ENCODE measurements around the gene DAPK3.
"Not testable (repeated sequence)": the region's sequence is repeated elsewhere in the genome, so short reads cannot be mapped to it uniquely, and the experiment has no call there.

DAPK3 gene

DNA sequence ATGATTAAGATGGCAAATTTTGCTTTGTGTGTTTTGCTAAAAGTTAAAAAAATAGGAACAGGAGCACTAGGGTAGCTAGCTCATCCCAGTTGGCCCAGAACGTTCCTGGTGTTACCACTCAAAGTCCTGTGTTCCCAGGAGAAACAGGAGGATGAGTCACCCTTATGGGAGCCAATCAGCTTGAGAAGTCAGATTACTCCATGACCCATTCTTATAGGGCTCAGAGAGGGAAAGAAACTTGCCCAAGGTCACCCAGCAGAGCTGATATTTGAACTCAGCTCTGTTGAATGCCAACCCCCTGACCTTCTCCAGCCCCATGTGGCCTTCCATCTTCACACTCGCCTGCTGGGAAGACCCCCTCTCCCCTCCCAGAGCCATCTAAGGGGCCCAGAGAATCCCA is 25.1 kb downstream of the DAPK3 start:
- no peak for TF ChIP-seq EZH2phosphoT487 (IDR thresholded peaks at IDR 0.05; ENCODE audit: borderline replicate concordance)
- TF ChIP-seq, protein P1, sequence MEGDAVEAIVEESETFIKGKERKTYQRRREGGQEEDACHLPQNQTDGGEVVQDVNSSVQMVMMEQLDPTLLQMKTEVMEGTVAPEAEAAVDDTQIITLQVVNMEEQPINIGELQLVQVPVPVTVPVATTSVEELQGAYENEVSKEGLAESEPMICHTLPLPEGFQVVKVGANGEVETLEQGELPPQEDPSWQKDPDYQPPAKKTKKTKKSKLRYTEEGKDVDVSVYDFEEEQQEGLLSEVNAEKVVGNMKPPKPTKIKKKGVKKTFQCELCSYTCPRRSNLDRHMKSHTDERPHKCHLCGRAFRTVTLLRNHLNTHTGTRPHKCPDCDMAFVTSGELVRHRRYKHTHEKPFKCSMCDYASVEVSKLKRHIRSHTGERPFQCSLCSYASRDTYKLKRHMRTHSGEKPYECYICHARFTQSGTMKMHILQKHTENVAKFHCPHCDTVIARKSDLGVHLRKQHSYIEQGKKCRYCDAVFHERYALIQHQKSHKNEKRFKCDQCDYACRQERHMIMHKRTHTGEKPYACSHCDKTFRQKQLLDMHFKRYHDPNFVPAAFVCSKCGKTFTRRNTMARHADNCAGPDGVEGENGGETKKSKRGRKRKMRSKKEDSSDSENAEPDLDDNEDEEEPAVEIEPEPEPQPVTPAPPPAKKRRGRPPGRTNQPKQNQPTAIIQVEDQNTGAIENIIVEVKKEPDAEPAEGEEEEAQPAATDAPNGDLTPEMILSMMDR (conservative IDR thresholded peaks at IDR 0.05; ENCODE audit: low read length) = no peak
- Histone ChIP-seq H3K36me3 (ENCODE audit: insufficient read depth, low read length) (no peaks in the 10 kb centered on the region), H3K9me3 (ENCODE audit: insufficient read depth, low read depth, low read length) (no peaks in the 10 kb centered on the region), H3F3A (ENCODE audit: low read depth) (no peaks in the 10 kb centered on the region), H4K20me1 (ENCODE audit: insufficient read depth, low read length, poor library complexity, severe bottlenecking) (no peaks in the 10 kb centered on the region), H3K9ac (ENCODE audit: low read depth, low read length, poor library complexity, severe bottlenecking) (no peak overlapping the region), H3K4me1 (ENCODE audit: insufficient read depth, low read length, poor library complexity, severe bottlenecking) (peaks cover 7% of the 10 kb centered on the region), H3K79me2 (ENCODE audit: insufficient read depth, low read length) (no peaks in the 10 kb centered on the region), H3K4me2 (ENCODE audit: low read depth, low read length, poor library complexity, severe bottlenecking) (no peak overlapping the region), H3K27me3 (ENCODE audit: insufficient read depth, low read length, poor library complexity, severe bottlenecking) (no peaks in the 10 kb centered on the region), H2AFZ (ENCODE audit: low read length) (no peak overlapping the region), H3K4me3 (ENCODE audit: low read length, poor library complexity, severe bottlenecking) (no peak overlapping the region), H3K9me2 (replicated peaks; ENCODE audit: low read depth, low read length) (no peaks in the 10 kb centered on the region)

DNA sequence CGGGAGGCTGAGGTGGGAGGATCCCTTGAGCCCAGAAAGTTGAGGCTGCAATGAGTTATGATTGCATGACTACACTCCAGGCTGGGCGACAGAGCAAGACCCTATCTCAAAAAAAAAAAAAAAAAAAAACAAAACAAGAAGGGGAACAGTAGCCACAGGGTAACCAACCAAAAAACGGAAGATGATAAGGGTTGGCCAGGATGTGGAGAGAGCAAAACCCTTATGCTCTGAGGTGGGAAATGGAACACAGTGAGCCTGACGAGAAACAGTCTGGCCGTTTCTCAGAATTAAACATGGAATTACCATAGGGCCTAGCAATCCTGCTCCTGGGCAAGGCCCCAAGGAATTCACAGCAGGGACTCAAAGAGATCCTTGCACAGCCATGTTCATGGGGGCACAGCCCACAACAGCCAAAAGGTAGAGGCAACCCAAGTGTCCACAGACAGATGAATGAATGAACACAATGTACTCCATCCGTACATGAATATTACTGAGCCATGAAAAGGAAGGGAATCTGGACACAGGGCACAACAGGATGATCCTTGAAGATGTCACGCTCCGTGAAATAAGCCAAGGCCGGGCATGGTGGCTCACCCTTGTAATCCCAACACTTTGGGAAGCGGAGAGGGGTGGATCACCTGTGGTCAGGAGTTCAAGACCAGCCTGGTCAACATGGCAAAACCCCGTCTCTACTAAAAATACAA is 26.7 kb downstream of the DAPK3 start:
- Histone ChIP-seq H3K4me2 (ENCODE audit: low read depth, low read length, poor library complexity, severe bottlenecking) (no peak overlapping the region), H3K4me3 (ENCODE audit: low read length, poor library complexity, severe bottlenecking) (no peak overlapping the region), H3K36me3 (ENCODE audit: insufficient read depth, low read length) (no peaks in the 10 kb centered on the region), H3K9me2 (replicated peaks; ENCODE audit: low read depth, low read length) (no peaks in the 10 kb centered on the region), H3F3A (ENCODE audit: low read depth) (no peaks in the 10 kb centered on the region), H3K4me1 (ENCODE audit: insufficient read depth, low read length, poor library complexity, severe bottlenecking) (no peaks in the 10 kb centered on the region), H3K9me3 (ENCODE audit: insufficient read depth, low read depth, low read length) (no peaks in the 10 kb centered on the region), H2AFZ (ENCODE audit: low read length) (no peak overlapping the region), H3K27me3 (ENCODE audit: insufficient read depth, low read length, poor library complexity, severe bottlenecking) (no peaks in the 10 kb centered on the region), H3K79me2 (ENCODE audit: insufficient read depth, low read length) (no peaks in the 10 kb centered on the region), H4K20me1 (ENCODE audit: insufficient read depth, low read length, poor library complexity, severe bottlenecking) (no peaks in the 10 kb centered on the region), H3K9ac (ENCODE audit: low read depth, low read length, poor library complexity, severe bottlenecking) (no peak overlapping the region)
- no peak for TF ChIP-seq EZH2phosphoT487 (IDR thresholded peaks at IDR 0.05; ENCODE audit: borderline replicate concordance)
- TF ChIP-seq, protein P1 (conservative IDR thresholded peaks at IDR 0.05; ENCODE audit: low read length) = no peak

DNA sequence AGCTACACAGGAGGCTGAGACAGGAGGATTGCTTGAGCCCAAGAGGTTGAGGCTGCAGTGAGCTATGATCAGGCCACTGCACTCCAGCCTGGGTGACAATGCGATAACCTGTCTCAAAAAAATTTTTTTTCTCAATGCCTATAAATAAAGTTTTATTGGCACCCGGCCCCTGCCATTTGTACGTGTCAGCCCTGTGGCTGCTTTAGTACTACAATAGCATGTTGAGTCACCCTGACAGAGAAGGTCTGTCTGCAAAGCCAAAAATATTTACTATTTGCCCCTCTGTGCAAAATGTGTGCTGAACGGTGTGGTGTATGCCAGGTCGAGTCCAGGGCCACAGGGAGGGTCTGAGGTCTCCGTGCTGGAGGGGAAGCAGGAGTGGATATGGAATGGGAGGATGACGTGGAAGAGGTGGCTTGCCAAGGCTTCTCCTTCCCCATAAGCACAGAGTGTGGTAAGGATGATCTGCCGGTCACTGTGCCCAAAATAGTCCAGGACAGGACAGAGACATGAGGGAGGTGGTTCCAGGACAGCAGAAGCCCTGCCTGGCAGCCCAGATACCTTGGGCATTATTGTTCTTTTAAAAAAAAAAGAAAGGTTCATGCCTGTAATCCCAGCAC is 28.0 kb downstream of the DAPK3 start:
- Histone ChIP-seq H3K9me3 (ENCODE audit: insufficient read depth, low read depth, low read length) (no peaks in the 10 kb centered on the region), H3F3A (ENCODE audit: low read depth) (no peaks in the 10 kb centered on the region), H3K4me2 (ENCODE audit: low read depth, low read length, poor library complexity, severe bottlenecking) (no peak overlapping the region), H3K9me2 (replicated peaks; ENCODE audit: low read depth, low read length) (no peaks in the 10 kb centered on the region), H2AFZ (ENCODE audit: low read length) (no peak overlapping the region), H3K36me3 (ENCODE audit: insufficient read depth, low read length) (no peaks in the 10 kb centered on the region), H3K4me3 (ENCODE audit: low read length, poor library complexity, severe bottlenecking) (no peak overlapping the region), H3K9ac (ENCODE audit: low read depth, low read length, poor library complexity, severe bottlenecking) (no peak overlapping the region), H3K4me1 (ENCODE audit: insufficient read depth, low read length, poor library complexity, severe bottlenecking) (no peaks in the 10 kb centered on the region), H3K27me3 (ENCODE audit: insufficient read depth, low read length, poor library complexity, severe bottlenecking) (no peaks in the 10 kb centered on the region), H4K20me1 (ENCODE audit: insufficient read depth, low read length, poor library complexity, severe bottlenecking) (no peaks in the 10 kb centered on the region), H3K79me2 (ENCODE audit: insufficient read depth, low read length) (no peaks in the 10 kb centered on the region)
- no peak for TF ChIP-seq EZH2phosphoT487 (IDR thresholded peaks at IDR 0.05; ENCODE audit: borderline replicate concordance)
- TF ChIP-seq, protein P1 (conservative IDR thresholded peaks at IDR 0.05; ENCODE audit: low read length) = no peak

DNA sequence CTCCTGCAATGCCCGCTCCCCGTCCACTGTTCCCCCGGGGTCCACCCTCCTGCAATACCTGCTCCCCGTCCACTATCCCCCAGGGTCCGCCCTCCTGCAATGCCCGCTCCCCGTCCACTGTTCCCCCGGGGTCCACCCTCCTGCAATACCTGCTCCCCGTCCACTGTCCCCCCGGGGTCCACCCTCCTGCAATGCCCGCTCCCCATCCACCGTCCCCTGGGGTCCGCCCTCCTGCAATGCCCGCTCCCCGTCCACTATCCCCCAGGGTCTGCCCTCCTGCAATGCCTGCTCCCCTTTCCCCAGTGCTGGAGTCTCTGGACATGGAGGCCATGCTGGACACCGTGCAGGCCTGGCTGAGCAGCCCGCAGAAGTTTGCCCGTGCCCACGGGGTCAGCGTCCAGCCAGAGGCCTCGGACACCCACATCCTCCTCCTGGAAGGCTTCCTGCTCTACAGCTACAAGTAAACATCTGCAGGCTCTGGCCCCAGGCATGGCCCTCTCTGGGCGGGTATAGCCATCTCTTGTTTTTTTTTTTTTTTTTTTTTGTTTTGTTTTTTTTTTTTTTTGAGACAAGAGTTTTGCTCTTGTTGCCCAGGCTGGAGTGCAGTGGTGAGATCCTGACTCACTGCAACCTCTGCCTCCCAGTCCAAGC is 32.5 kb downstream of the DAPK3 start:
- H3K4me3 ChIP-seq (ENCODE audit: low read length, poor library complexity, severe bottlenecking); H3K79me2 ChIP-seq (ENCODE audit: insufficient read depth, low read length); H4K20me1 ChIP-seq (ENCODE audit: insufficient read depth, low read length, poor library complexity, severe bottlenecking); H3K27me3 ChIP-seq (ENCODE audit: insufficient read depth, low read length, poor library complexity, severe bottlenecking); H2AFZ ChIP-seq (ENCODE audit: low read length); H3F3A ChIP-seq (ENCODE audit: low read depth); H3K4me2 ChIP-seq (ENCODE audit: low read depth, low read length, poor library complexity, severe bottlenecking); H3K9me3 ChIP-seq (ENCODE audit: insufficient read depth, low read depth, low read length); H3K9ac ChIP-seq (ENCODE audit: low read depth, low read length, poor library complexity, severe bottlenecking); H3K36me3 ChIP-seq (ENCODE audit: insufficient read depth, low read length); H3K9me2 ChIP-seq (replicated peaks; ENCODE audit: low read depth, low read length); H3K4me1 ChIP-seq (ENCODE audit: insufficient read depth, low read length, poor library complexity, severe bottlenecking): not testable (repeated sequence)

All from Loucy (cell line).